RCC 7860 (cell line): ENCODE results near the gene HBA1.
"Not testable (repeated sequence)": the region's sequence is repeated elsewhere in the genome, so short reads cannot be mapped to it uniquely, and the experiment has no call there.

Experiments used
- DNase-seq: peaks from one replicate; pipeline ENCODE4 v3.0.0-alpha.2; 2015; ENCODE audit warnings: low spot score
- FAIRE-seq: peaks from 2 replicates; lab custom pipeline; 2012; peaks lifted over from hg19 to GRCh38; lab: Jason Lieb, UNC

HBA1 gene

DNA sequence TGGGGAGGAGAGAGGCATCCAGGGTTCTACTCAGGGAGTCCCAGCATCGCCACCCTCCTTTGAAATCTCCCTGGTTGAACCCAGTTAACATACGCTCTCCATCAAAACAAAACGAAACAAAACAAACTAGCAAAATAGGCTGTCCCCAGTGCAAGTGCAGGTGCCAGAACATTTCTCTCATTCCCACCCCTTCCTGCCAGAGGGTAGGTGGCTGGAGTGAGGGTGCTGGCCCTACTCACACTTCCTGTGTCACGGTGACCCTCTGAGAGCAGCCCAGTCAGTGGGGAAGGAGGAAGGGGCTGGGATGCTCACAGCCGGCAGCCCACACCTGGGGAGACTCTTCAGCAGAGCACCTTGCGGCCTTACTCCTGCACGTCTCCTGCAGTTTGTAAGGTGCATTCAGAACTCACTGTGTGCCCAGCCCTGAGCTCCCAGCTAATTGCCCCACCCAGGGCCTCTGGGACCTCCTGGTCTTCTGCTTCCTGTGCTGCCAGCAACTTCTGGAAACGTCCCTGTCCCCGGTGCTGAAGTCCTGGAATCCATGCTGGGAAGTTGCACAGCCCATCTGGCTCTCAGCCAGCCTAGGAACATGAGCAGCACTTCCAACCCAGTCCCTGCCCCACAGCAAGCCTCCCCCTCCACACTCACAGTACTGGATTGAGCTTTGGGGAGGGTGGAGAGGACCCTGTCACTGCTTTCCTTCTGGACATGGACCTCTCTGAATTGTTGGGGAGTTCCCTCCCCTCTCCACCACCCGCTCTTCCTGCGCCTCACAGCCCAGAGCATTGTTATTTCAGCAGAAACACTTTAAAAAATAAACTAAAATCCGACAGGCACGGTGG is 2.3 kb upstream of the HBA1 start:
- DNase-seq, FAIRE-seq: not testable (repeated sequence)

DNA sequence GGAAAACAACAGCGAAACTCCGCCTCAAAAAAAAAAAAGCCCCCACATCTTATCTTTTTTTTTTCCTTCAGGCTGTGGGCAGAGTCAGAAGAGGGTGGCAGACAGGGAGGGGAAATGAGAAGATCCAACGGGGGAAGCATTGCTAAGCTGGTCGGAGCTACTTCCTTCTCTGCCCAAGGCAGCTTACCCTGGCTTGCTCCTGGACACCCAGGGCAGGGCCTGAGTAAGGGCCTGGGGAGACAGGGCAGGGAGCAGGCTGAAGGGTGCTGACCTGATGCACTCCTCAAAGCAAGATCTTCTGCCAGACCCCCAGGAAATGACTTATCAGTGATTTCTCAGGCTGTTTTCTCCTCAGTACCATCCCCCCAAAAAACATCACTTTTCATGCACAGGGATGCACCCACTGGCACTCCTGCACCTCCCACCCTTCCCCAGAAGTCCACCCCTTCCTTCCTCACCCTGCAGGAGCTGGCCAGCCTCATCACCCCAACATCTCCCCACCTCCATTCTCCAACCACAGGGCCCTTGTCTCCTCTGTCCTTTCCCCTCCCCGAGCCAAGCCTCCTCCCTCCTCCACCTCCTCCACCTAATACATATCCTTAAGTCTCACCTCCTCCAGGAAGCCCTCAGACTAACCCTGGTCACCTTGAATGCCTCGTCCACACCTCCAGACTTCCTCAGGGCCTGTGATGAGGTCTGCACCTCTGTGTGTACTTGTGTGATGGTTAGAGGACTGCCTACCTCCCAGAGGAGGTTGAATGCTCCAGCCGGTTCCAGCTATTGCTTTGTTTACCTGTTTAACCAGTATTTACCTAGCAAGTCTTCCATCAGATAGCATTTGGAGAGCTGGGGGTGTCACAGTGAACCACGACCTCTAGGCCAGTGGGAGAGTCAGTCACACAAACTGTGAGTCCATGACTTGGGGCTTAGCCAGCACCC is 1.2 kb upstream of the HBA1 start:
- no peak for FAIRE-seq
- no peak for DNase-seq

DNA sequence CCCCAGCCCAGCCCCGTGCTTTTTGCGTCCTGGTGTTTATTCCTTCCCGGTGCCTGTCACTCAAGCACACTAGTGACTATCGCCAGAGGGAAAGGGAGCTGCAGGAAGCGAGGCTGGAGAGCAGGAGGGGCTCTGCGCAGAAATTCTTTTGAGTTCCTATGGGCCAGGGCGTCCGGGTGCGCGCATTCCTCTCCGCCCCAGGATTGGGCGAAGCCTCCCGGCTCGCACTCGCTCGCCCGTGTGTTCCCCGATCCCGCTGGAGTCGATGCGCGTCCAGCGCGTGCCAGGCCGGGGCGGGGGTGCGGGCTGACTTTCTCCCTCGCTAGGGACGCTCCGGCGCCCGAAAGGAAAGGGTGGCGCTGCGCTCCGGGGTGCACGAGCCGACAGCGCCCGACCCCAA is 474 bp upstream of the HBA1 start:
- FAIRE-seq, DNase-seq: not testable (repeated sequence)

DNA sequence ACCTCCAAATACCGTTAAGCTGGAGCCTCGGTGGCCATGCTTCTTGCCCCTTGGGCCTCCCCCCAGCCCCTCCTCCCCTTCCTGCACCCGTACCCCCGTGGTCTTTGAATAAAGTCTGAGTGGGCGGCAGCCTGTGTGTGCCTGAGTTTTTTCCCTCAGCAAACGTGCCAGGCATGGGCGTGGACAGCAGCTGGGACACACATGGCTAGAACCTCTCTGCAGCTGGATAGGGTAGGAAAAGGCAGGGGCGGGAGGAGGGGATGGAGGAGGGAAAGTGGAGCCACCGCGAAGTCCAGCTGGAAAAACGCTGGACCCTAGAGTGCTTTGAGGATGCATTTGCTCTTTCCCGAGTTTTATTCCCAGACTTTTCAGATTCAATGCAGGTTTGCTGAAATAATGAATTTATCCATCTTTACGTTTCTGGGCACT is 928 bp downstream of the HBA1 start:
- FAIRE-seq (no peak), DNase-seq (no peak)

DNA sequence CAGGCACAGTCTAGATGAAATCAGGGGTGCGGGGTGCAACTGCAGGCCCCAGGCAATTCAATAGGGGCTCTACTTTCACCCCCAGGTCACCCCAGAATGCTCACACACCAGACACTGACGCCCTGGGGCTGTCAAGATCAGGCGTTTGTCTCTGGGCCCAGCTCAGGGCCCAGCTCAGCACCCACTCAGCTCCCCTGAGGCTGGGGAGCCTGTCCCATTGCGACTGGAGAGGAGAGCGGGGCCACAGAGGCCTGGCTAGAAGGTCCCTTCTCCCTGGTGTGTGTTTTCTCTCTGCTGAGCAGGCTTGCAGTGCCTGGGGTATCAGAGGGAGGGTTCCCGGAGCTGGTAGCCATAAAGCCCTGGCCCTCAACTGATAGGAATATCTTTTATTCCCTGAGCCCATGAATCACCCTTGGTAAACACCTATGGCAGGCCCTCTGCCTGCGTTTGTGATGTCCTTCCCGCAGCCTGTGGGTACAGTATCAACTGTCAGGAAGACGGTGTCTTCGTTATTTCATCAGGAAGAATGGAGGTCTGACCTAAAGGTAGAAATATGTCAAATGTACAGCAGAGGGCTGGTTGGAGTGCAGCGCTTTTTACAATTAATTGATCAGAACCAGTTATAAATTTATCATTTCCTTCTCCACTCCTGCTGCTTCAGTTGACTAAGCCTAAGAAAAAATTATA is 1.6 kb downstream of the HBA1 start:
- DNase-seq (no peak), FAIRE-seq (no peak)

DNA sequence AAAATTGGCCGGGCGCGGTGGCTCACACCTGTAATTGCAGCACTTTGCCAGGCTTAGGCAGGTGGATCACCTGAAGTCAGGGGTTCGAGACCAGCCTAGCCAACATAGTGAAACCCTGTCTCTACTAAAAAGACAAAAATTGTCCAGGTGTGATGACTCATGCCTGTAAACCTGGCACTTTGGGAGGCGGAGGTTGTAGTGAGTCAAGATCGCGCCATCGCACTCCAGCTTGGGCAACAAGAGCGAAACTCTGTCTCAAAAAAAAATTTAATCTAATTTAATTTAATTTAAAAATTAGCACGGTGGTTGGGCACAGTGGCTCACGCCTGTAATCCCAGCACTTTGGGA is 2.2 kb downstream of the HBA1 start:
- DNase-seq (no peak), FAIRE-seq (no peak)

DNA sequence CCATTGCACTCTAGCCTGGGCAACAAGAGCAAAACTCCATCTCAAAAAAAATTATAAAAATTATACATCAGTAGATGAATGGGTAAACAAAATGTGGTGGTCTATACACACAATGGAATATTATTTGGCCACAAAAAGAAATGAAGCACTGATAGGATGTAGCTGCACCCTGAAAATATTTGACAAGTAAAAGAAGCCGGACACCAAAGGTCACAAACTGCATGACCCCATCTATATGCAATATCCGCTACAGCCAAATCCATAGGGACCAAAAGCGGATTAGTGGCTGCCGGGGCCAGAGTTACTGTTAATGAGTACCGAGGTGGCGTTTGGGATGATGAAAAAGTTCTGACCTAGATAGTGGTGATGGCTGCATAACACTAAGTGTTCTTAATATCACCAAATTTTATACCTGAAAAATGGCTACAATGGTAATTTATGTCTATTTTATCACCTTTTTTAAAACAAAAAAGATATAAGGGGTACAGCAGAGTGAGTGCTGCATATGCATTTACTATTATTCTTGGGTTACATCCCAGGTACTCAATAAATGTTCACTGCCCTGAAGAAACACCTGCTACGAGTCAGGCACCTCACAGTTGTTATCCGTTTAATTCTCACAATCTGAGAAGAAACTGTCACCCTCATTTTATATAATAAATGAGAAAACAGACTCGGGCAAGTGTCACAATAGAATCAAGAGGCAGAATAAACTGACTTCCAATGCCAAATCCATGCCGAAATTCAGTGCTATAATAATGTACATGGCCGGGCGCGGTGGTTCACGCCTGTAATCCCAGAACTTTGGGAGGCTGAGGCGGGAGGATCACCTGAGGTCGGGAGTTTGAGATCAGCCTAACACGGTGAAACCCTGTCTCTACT is 3.0 kb downstream of the HBA1 start:
- DNase-seq, result no peak
- FAIRE-seq, result no peak

DNA sequence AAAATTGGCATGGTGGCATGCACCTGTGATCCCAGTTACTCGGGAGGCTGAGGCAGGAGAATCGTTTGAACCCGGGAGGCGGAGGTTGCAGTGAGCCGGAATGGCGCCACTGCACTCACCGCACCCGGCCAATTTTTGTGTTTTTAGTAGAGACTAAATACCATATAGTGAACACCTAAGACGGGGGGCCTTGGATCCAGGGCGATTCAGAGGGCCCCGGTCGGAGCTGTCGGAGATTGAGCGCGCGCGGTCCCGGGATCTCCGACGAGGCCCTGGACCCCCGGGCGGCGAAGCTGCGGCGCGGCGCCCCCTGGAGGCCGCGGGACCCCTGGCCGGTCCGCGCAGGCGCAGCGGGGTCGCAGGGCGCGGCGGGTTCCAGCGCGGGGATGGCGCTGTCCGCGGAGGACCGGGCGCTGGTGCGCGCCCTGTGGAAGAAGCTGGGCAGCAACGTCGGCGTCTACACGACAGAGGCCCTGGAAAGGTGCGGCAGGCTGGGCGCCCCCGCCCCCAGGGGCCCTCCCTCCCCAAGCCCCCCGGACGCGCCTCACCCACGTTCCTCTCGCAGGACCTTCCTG is 3.7 kb downstream of the HBA1 start, which contains the start of gene HBQ1:
Gene HBQ1 (plus strand): TSS at position 359 of the 575 bp plus-strand sequence. CDS start 28 bp downstream, at position 387.
- no peak for FAIRE-seq
- DNase-seq, result no peak

DNA sequence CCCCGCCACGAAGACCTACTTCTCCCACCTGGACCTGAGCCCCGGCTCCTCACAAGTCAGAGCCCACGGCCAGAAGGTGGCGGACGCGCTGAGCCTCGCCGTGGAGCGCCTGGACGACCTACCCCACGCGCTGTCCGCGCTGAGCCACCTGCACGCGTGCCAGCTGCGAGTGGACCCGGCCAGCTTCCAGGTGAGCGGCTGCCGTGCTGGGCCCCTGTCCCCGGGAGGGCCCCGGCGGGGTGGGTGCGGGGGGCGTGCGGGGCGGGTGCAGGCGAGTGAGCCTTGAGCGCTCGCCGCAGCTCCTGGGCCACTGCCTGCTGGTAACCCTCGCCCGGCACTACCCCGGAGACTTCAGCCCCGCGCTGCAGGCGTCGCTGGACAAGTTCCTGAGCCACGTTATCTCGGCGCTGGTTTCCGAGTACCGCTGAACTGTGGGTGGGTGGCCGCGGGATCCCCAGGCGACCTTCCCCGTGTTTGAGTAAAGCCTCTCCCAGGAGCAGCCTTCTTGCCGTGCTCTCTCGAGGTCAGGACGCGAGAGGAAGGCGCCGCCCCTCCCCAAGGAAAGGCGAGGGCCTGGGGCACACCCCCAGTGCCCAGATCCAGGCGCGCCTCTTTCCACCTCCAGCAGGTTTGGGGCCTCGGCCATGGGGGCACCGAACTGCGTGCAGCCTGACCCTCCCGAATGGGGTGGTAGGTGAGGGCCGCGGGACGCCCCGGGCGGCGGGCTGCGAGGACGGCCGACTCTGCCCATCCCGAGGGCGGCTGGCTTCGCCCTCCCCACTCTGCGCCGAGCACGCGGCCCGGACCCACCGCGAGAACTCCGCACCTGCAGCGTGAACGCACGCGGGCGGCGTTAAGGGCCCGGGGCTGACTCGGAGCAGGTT is 4.4 kb downstream of the HBA1 start:
- DNase-seq, result no peak
- FAIRE-seq, result no peak

DNA sequence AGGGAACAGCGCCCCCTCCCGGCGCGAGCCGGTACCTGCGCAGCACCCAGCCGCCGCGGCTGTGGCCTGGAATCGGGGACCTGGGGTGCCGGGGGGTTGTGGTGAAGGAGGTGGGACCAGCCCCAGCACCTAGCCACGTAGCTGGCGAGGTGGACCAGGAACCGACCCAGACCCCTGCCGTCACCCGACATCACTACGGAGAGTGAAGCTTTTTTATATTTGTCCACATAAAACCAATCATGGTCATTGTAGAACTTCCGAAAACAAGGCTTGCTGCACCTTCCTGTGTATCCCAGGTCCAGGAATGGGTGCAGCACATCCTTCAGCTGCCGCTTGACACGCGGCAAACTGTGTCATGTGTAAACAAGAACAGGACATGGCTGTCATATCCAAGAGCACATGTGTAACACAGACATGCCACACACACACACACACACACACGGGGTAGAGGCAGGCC is 5.1 kb downstream of the HBA1 start:
- no peak for FAIRE-seq

DNA sequence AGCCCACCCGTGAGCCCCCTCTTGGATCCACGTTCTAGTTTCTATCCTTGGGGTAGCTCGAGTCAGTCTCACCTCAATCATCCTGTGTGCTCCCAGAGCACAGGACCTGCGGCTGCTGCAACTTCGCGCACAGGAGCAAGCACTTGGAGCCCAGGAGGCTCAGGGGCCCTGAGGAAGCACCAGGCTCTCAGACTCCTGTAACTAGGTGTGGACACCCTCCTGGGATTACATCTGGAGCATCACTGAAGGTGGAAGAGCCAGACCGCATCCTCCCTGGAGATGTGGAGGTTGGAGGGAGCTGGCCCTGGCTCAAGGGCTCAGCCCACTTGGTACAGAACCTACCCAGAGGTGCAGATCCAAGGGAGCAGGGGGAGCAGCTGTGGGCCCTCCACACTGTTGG is 6.5 kb downstream of the HBA1 start:
- FAIRE-seq (no peak), DNase-seq (no peak)

More for the DNA sequence above, 5.1 kb downstream of the HBA1 start:
- DNase-seq, result peak; percentile 18

DNA sequence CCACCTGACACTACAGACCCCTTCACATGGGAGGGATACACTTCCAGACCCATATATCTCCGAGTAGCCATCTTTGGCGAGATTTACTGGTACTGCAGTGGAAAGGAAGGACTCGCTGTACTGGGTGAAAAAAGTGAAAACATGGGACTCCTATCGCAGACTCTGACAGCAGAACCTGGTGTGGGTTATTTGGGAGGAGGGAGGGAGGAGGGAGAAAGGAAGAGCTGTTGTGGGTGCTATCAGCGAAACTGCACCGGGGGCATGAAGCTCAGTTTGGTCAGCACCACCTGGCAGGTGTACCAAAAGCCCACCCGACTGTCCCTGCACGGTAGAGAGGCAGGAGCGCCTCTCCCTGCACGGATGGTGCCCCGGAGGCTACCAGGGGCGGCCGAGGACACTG is 8.7 kb downstream of the HBA1 start:
- FAIRE-seq (no peak), DNase-seq (no peak)

DNA sequence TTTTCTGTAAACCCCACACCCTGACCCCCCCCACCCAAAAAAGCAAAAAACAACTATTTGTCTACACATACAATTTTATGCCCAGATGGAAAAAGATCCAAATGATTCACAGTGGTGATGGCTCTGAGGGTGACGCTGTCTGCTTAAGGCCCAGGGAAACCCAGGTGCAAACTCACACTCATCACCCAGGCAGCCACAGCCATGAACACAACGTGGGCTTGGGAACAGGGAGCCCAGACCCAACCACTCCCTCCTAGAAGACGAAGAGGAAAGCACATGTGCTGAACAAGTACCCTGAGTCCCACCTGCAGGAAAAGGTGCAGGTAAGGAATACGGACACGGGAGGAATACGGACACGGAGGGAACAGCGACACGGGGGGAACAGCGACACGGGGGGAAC is 9.2 kb downstream of the HBA1 start:
- no peak for FAIRE-seq
- no peak for DNase-seq

DNA sequence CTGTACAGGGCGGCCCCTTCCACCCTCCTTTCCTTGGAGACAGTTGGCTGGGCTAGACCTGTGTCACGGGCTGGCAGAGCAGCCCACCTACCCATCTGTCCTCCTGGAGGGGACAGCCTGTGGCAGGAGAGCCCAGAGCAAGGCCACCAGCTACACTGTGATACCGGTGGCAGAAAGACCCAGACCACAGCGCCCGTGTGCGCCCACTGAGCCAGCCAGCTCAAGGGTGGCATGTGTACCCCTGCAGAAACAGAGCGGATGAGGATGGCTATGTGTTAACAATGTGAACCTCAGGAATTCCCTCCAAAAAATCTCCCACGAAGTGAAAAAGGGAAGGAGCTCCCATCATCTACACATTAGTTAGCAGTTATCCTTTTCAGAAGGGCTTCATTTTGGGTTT is 10.8 kb downstream of the HBA1 start:
- no peak for FAIRE-seq
- no peak for DNase-seq

DNA sequence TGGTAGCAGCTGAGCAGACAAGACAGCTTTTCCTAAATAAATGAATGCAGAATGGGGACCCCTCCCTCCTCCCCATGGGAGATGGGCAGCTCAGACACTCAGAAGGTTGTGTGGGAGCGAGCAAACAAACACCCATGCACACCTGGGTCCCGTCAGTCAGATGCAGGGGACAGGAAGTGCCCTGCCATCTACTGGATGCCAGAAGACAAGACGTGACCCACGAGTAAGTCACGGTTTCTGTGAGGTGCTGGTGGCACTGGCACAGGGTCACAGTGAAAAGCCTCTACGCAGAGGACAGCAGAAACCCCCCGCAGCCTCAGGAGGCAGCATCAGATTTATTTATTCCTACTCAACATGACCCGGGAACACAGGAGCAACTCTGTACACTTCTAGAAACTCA is 12.2 kb downstream of the HBA1 start:
- no peak for FAIRE-seq
- DNase-seq, result no peak

DNA sequence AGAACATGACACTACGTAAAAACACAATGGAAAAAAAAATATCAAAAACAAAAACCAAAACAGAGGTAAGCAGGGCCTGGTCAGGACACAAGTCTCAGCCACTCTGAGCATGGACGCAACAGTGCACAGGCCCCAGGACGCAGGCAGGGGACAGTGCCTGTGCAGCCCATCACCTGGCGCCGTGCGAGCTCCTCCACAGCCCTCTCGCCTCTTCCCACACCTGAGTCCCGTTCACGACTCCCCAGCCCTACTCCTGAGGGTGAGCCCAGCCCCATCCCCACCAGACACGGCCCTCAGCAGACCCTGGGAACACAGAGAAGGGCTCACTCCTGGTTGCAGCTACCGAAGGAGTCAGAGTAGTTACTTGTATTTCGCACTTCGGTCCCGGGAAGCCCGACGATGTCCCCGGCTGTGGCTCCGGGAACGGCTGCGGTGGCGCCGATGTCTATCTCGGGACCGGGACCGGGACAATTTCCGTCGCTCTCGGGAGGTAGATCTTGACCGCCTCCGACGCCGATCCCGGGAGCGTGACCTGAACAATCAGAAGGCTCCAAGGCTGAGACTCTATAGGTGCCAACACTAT is 13.2 kb downstream of the HBA1 start:
- DNase-seq (no peak), FAIRE-seq (no peak)

DNA sequence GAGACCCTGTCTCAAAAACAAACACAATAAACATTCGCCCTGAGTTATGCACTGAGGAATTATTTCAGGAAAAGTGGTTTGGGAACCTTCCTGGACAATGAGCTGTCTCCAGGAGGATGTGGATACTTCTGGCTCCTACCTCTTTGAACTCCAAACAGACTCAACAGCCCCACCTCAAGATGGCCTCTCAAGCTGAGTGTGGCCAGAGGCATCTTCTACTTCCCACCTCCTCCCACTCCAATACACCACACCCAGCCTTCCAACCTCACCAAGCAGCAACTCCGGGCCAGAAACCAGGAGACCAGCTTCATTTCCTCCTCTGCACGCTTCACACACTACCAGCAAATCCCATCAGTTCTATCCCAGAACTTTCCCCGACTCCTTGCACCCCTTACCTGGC is 15.4 kb downstream of the HBA1 start:
- DNase-seq (no peak), FAIRE-seq (no peak)

DNA sequence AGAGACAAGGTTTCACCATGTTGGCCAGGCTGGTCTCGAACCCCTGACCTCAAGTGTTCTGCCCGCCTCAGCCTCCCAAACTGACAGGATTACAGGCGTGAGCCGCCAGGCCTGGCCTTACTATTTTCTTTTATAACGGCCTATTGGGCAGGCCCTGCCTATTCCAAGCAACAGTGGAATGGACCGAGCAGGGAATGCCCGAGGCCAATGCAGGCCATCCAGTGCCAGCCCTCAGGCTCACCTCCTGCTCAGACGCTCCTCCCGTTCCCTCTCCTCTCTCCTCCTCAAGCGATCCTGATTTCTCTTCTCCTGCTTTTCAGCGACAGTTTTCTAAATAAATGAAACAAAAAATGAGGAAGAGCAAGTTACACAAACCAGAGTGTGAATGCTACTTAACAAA is 16.2 kb downstream of the HBA1 start:
- DNase-seq (no peak), FAIRE-seq (no peak)
